HepG2 (cell line): ENCODE results near the gene VEGFB. TPM values are rescaled to one million over a fixed set of nuclear protein-coding genes. Genes with fewer than 3 reads are reported as not detected.

Experiments
- AGO1 ChIP-seq: fragments of 200-400 bp; formaldehyde crosslinking; IDR thresholded peaks from 2 replicates; pipeline ENCODE4 v1.6.1; 2017; ENCODE audit warnings: mild to moderate bottlenecking, low read depth, low read length, moderate library complexity; ENCODE audit not compliant: poor library complexity, severe bottlenecking
- AGO2 ChIP-seq: fragments of 200-400 bp; formaldehyde crosslinking; optimal IDR thresholded peaks from 2 replicates; pipeline ENCODE3; 2017; ENCODE audit warnings: mild to moderate bottlenecking, low read depth, low read length, moderate library complexity
- ARNT2 ChIP-seq: sonication (generic); formaldehyde crosslinking; IDR thresholded peaks from 2 replicates; pipeline ENCODE4 v1.8.0; 2022; ENCODE audit warnings: mild to moderate bottlenecking, low read depth, missing genetic modification reagents, moderate library complexity
- DDIT3 ChIP-seq: sonication (generic); formaldehyde crosslinking; IDR thresholded peaks from 2 replicates; pipeline ENCODE4 v1.4.0; 2020; ENCODE audit warnings: mild to moderate bottlenecking, missing genetic modification reagents
- FOXJ3 ChIP-seq: sonication (generic); formaldehyde crosslinking; IDR thresholded peaks from 2 replicates; pipeline ENCODE4 v1.4.0; 2020; ENCODE audit warnings: missing genetic modification reagents, mild to moderate bottlenecking, borderline replicate concordance
- FUBP1 ChIP-seq: sonication (generic); formaldehyde crosslinking; IDR thresholded peaks from 2 replicates; pipeline ENCODE4 v1.5.1; 2020; ENCODE audit warnings: missing genetic modification reagents, mild to moderate bottlenecking, borderline replicate concordance
- GTF2F1 ChIP-seq: fragments of 150-350 bp; IDR thresholded peaks from 2 replicates; pipeline ENCODE4 v1.6.1; 2014; ENCODE audit warnings: low read length
- HNRNPK ChIP-seq: fragments of 200-400 bp; formaldehyde crosslinking; IDR thresholded peaks from 2 replicates; pipeline ENCODE4 v1.6.1; 2018; ENCODE audit warnings: low read length, low read depth, moderate library complexity, mild to moderate bottlenecking; ENCODE audit not compliant: poor library complexity, severe bottlenecking
- HNRNPL ChIP-seq: fragments of 200-400 bp; formaldehyde crosslinking; IDR thresholded peaks from 2 replicates; pipeline ENCODE4 v1.6.1; 2017; ENCODE audit warnings: mild to moderate bottlenecking, low read depth, low read length
- IKZF1 ChIP-seq: fragments of 450-650 bp; IDR thresholded peaks from 2 replicates; pipeline ENCODE4 v1.7.1; 2016
- IRX3 ChIP-seq: sonication (generic); formaldehyde crosslinking; IDR thresholded peaks from 2 replicates; pipeline ENCODE4 v1.8.1; 2023; ENCODE audit warnings: mild to moderate bottlenecking, low read depth, missing genetic modification reagents, borderline replicate concordance
- JUN ChIP-seq: sonication (generic); formaldehyde crosslinking; IDR thresholded peaks from 2 replicates; pipeline ENCODE4 v1.4.0; 2020; ENCODE audit warnings: mild to moderate bottlenecking, missing genetic modification reagents
- KLF16 ChIP-seq, 2 experiments: sonication (generic) in 1 of 2; formaldehyde crosslinking in 1 of 2; IDR thresholded peaks; 2 replicates each; pipeline versions ENCODE4 v1.6.1 to v1.8.0; 2016 to 2023; ENCODE audit warnings: missing genetic modification reagents in 2 of 2, missing compliant biosample characterization in 1 of 2
- PAF1 ChIP-seq: IDR thresholded peaks from 2 replicates; pipeline ENCODE4 v1.6.1; 2016; ENCODE audit warnings: missing genetic modification reagents, missing compliant biosample characterization
- SSRP1 ChIP-seq: IDR thresholded peaks from 2 replicates; pipeline ENCODE4 v1.6.1; 2016; ENCODE audit warnings: control low read depth
- TFDP1 ChIP-seq: IDR thresholded peaks from 2 replicates; pipeline ENCODE4 v1.6.1; 2016; ENCODE audit warnings: missing compliant biosample characterization, missing genetic modification reagents, borderline replicate concordance
- THAP11 ChIP-seq: IDR thresholded peaks from 2 replicates; pipeline ENCODE4 v1.6.1; 2016; ENCODE audit warnings: missing biosample characterization, missing genetic modification reagents
- ZBTB25 ChIP-seq: IDR thresholded peaks from 2 replicates; pipeline ENCODE4 v1.6.1; 2018; ENCODE audit warnings: missing genetic modification reagents
- ZFP36 ChIP-seq: fragments of 150-350 bp; IDR thresholded peaks from 2 replicates; pipeline ENCODE4 v1.6.1; 2018; ENCODE audit warnings: borderline replicate concordance, low read length, low read depth; ENCODE audit not compliant: partially characterized antibody
- ZNF17 ChIP-seq: sonication (generic); formaldehyde crosslinking; IDR thresholded peaks from 2 replicates; pipeline ENCODE4 v1.5.0; 2020; ENCODE audit warnings: mild to moderate bottlenecking, missing genetic modification reagents
- ZNF317 ChIP-seq: sonication (generic); formaldehyde crosslinking; IDR thresholded peaks from 2 replicates; pipeline ENCODE4 v1.5.0; 2020; ENCODE audit warnings: mild to moderate bottlenecking, missing genetic modification reagents
- ZNF44 ChIP-seq: sonication (generic); formaldehyde crosslinking; IDR thresholded peaks from 2 replicates; pipeline ENCODE4 v1.5.1; 2020; ENCODE audit warnings: mild to moderate bottlenecking, missing genetic modification reagents
- ZNF460 ChIP-seq: sonication (generic); formaldehyde crosslinking; IDR thresholded peaks from 2 replicates; pipeline ENCODE4 v1.5.1; 2020; ENCODE audit warnings: missing genetic modification reagents, mild to moderate bottlenecking, borderline replicate concordance
- ZNF468 ChIP-seq: sonication (generic); formaldehyde crosslinking; IDR thresholded peaks from 2 replicates; pipeline ENCODE4 v1.8.0; 2022; ENCODE audit warnings: mild to moderate bottlenecking, moderate library complexity, missing genetic modification reagents
- ZNF549 ChIP-seq: sonication (generic); formaldehyde crosslinking; IDR thresholded peaks from 2 replicates; pipeline ENCODE4 v1.5.0; 2020; ENCODE audit warnings: missing genetic modification reagents
- ZNF598 ChIP-seq: sonication (generic); formaldehyde crosslinking; IDR thresholded peaks from 2 replicates; pipeline ENCODE4 v1.5.1; 2020; ENCODE audit warnings: mild to moderate bottlenecking, missing genetic modification reagents, borderline replicate concordance
- ZNF740 ChIP-seq: sonication (generic); formaldehyde crosslinking; IDR thresholded peaks from 2 replicates; pipeline ENCODE4 v1.4.0; 2020; ENCODE audit warnings: missing genetic modification reagents
- ZNF775 ChIP-seq: sonication (generic); formaldehyde crosslinking; IDR thresholded peaks from 2 replicates; pipeline ENCODE4 v1.4.0; 2020; ENCODE audit warnings: missing genetic modification reagents, mild to moderate bottlenecking, moderate library complexity, borderline replicate concordance
- ZNF780A ChIP-seq: sonication (generic); formaldehyde crosslinking; IDR thresholded peaks from 2 replicates; pipeline ENCODE4 v1.8.0; 2022; ENCODE audit warnings: mild to moderate bottlenecking, missing genetic modification reagents, moderate library complexity
- polyA plus RNA-seq, 8 experiments: library from polyadenylated mRNA; depleted of rRNA in 3 of 8; stranded (reverse) in 7 of 8; unstranded in 1 of 8; fragments of >200 nt; fragmentation: Illumina TruSeq in 4 of 8; extraction: Trizol in 4 of 8; gene quantifications; 2 replicates each; pipeline versions ENCODE4 v1.2.1 to v1.2.3, GENCODE V29; 2011 to 2016; ENCODE audit warnings: low read depth in 4 of 8, missing spikeins in 1 of 8, mixed read lengths in 1 of 8; ENCODE audit not compliant: insufficient read depth in 1 of 8
- total RNA-seq, 5 experiments: library from RNA; depleted of rRNA; stranded (reverse); fragments of >200 nt; fragmentation: Illumina TruSeq; extraction: Trizol; gene quantifications; 2 replicates each; pipeline ENCODE4 v1.2.3, GENCODE V29; 2016; ENCODE audit warnings: low read depth in 1 of 5

Gene VEGFB
- total and polyA plus RNA-seq, 2 of the 13 experiments (the other 11 are each of a cell fraction or from before 2014, with no cell fraction given) = 9.0 to 11.3 TPM

GRCh38 chr11:64245401-64245796 lies 11.0 kb downstream of the VEGFB start (continued):
- no peak for TF ChIP-seq SSRP1
- TF ChIP-seq FUBP1 (CRISPR knock-in tag) = no peak
- TF ChIP-seq IRX3 (CRISPR knock-in tag) = no peak
- TF ChIP-seq ZNF740 (CRISPR knock-in tag) = peak; percentile 49; the same call in 1 of the 2 replicates
- TF ChIP-seq HNRNPL = peak; percentile 62; the same call in 1 of the 2 replicates
- TF ChIP-seq ARNT2 = no peak
- TF ChIP-seq JUN (CRISPR knock-in tag) = no peak
- no peak for TF ChIP-seq TFDP1 (CRISPR knock-in tag)
- no peak for TF ChIP-seq GTF2F1
- TF ChIP-seq IKZF1 = no peak
- TF ChIP-seq ZFP36 = no peak
- no peak for TF ChIP-seq ZBTB25 (CRISPR knock-in tag)
- TF ChIP-seq AGO2 = peak; percentile 63
- no peak for TF ChIP-seq ZNF598 (CRISPR knock-in tag)
- peak; percentile 20 for TF ChIP-seq AGO1
- no peak for TF ChIP-seq FOXJ3
- no peak for TF ChIP-seq PAF1 (CRISPR knock-in tag)
- no peak for TF ChIP-seq DDIT3 (CRISPR knock-in tag)
- no peak for TF ChIP-seq ZNF317
- TF ChIP-seq ZNF549 (CRISPR knock-in tag) = no peak
- no peak for TF ChIP-seq ZNF44 (CRISPR knock-in tag)
- TF ChIP-seq ZNF468 = no peak
- TF ChIP-seq ZNF780A (CRISPR knock-in tag) = no peak
- peak; percentile 30 for TF ChIP-seq HNRNPK
- no peak for TF ChIP-seq ZNF775 (CRISPR knock-in tag)
- TF ChIP-seq THAP11 (CRISPR knock-in tag) = no peak
- no peak for TF ChIP-seq ZNF460
- TF ChIP-seq KLF16 (CRISPR knock-in tag; IDR thresholded peaks at IDR 0.05) = no peak
- no peak for TF ChIP-seq ZNF17 (CRISPR knock-in tag)
